Measurements from ENCODE around the gene RBM33.

Gene RBM33

GRCh38 chr7:155715111-155715805 lies 70.8 kb downstream of the RBM33 start:
- no peak overlapping the region for H3K4me3 ChIP-seq (ENCODE audit: insufficient read depth in 1 of 2, low read depth in 1 of 2, low read length in 2 of 2)
- H4K8ac ChIP-seq (ENCODE audit: low read length): no peak overlapping the region
- H3K4ac ChIP-seq (ENCODE audit: low read depth in 1 of 2, low read length in 2 of 2): no peak overlapping the region
- no peaks in the 10 kb centered on the region for H3K27me3 ChIP-seq (ENCODE audit: control insufficient read depth in 1 of 2, insufficient read depth in 1 of 2, low read length in 2 of 2)
- H3K9ac ChIP-seq (ENCODE audit: low read length): no peak overlapping the region
- peaks cover 51% of the 10 kb centered on the region for H3K79me1 ChIP-seq (replicated peaks; ENCODE audit: low read length, poor library complexity, severe bottlenecking)
- no peak overlapping the region for H2BK120ac ChIP-seq (ENCODE audit: low read depth, low read length)
- no peak overlapping the region for H2BK15ac ChIP-seq (ENCODE audit: low read depth, poor library complexity, severe bottlenecking)
- no peak for DNase-seq
- H3K36me3 ChIP-seq (ENCODE audit: control insufficient read depth in 1 of 2, insufficient read depth in 2 of 2, low read depth in 1 of 2, low read length in 2 of 2): peaks cover 42 to 81% of the 10 kb centered on the region in 2 experiments
- WGBS: 97% methylated on average over 10 of the region's 11 CpGs
- no peak overlapping the region for H3K23ac ChIP-seq (ENCODE audit: low read length in 2 of 2)
- H3K18ac ChIP-seq (ENCODE audit: low read depth in 1 of 2, low read length in 2 of 2): no peak overlapping the region
- no peaks in the 10 kb centered on the region for H3K9me3 ChIP-seq (ENCODE audit: control insufficient read depth, low read length)
- H3K14ac ChIP-seq (ENCODE audit: low read length in 2 of 2): no peak overlapping the region
- H3K4me1 ChIP-seq (ENCODE audit: control insufficient read depth, insufficient read depth, low read depth, low read length): peaks cover 5% of the 10 kb centered on the region
- H3K4me2 ChIP-seq (ENCODE audit: low read length, poor library complexity, severe bottlenecking): no peak overlapping the region
- H2AFZ ChIP-seq (ENCODE audit: low read depth, low read length): no peak overlapping the region
- H2BK12ac ChIP-seq (ENCODE audit: low read length in 2 of 2): no peak overlapping the region
- H3K27ac ChIP-seq (ENCODE audit: low read length, poor library complexity, severe bottlenecking): no peak overlapping the region
- no peak overlapping the region for H2AK5ac ChIP-seq (ENCODE audit: low read length, severe bottlenecking)
- H2BK5ac ChIP-seq (ENCODE audit: low read depth, low read length, poor library complexity, severe bottlenecking): no peak overlapping the region
- H4K91ac ChIP-seq (ENCODE audit: low read length): no peak overlapping the region

DNA sequence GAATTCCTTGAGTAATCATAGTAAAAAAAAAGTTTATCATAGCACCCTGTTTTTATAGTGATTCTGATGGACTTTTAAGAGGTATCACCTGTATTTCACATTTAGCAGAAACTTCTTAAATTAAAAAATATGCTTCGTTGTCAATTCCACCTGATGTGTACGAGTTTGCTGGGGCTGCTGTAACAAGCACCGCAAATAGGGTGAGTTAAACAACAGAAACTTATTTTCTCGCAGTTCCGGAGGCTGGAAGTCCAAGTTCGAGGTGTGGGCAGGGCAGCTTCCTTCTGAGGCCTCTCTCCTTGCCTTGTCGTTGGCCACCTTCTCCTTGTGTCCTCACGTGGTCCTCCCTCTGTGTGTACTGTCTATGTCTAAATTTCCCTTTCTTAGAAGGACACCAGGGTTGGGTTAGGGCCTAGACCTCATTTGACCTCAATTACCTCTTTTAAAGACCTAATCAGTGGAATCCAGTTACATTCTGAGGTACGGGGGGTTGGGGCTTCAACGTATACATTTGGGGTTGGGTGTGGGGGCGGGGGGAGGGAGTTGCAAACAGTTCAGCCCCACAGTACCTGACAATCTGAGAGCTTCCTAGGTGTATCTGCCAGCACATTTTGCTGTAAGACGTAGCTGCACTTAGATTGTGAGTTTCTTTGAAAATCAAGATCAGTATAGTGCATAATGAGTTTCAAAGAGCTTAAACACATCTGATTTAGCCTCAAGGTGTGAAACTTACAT lies 72.7 kb downstream of the RBM33 start:
- H3K27ac ChIP-seq (ENCODE audit: low read length, poor library complexity, severe bottlenecking): no peak overlapping the region
- peaks cover 30 to 74% of the 10 kb centered on the region in 2 experiments for H3K36me3 ChIP-seq (ENCODE audit: control insufficient read depth in 1 of 2, insufficient read depth in 2 of 2, low read depth in 1 of 2, low read length in 2 of 2)
- 90% methylated on average over 10 of the region's 12 CpGs for WGBS
- H3K9ac ChIP-seq (ENCODE audit: low read length): no peak overlapping the region
- H3K4me2 ChIP-seq (ENCODE audit: low read length, poor library complexity, severe bottlenecking): no peak overlapping the region
- H3K27me3 ChIP-seq (ENCODE audit: control insufficient read depth in 1 of 2, insufficient read depth in 1 of 2, low read length in 2 of 2): no peaks in the 10 kb centered on the region
- H2BK120ac ChIP-seq (ENCODE audit: low read depth, low read length): no peak overlapping the region
- peaks cover 2% of the 10 kb centered on the region for H3K4me1 ChIP-seq (ENCODE audit: control insufficient read depth, insufficient read depth, low read depth, low read length)
- H4K91ac ChIP-seq (ENCODE audit: low read length): no peak overlapping the region
- H4K8ac ChIP-seq (ENCODE audit: low read length): no peak overlapping the region
- H3K4me3 ChIP-seq (ENCODE audit: insufficient read depth in 1 of 2, low read depth in 1 of 2, low read length in 2 of 2): no peak overlapping the region
- no peak overlapping the region for H3K23ac ChIP-seq (ENCODE audit: low read length in 2 of 2)
- no peak overlapping the region for H2AFZ ChIP-seq (ENCODE audit: low read depth, low read length)
- no peak overlapping the region for H2BK5ac ChIP-seq (ENCODE audit: low read depth, low read length, poor library complexity, severe bottlenecking)
- H2AK5ac ChIP-seq (ENCODE audit: low read length, severe bottlenecking): no peak overlapping the region
- H3K4ac ChIP-seq (ENCODE audit: low read depth in 1 of 2, low read length in 2 of 2): no peak overlapping the region
- no peak overlapping the region for H3K18ac ChIP-seq (ENCODE audit: low read depth in 1 of 2, low read length in 2 of 2)
- peaks cover 42% of the 10 kb centered on the region for H3K79me1 ChIP-seq (replicated peaks; ENCODE audit: low read length, poor library complexity, severe bottlenecking)
- no peak overlapping the region for H2BK12ac ChIP-seq (ENCODE audit: low read length in 2 of 2)
- DNase-seq: no peak
- no peak overlapping the region for H2BK15ac ChIP-seq (ENCODE audit: low read depth, poor library complexity, severe bottlenecking)
- no peaks in the 10 kb centered on the region for H3K9me3 ChIP-seq (ENCODE audit: control insufficient read depth, low read length)
- no peak overlapping the region for H3K14ac ChIP-seq (ENCODE audit: low read length in 2 of 2)

GRCh38 chr7:155721056-155721455 lies 76.6 kb downstream of the RBM33 start:
- no peak overlapping the region for H2BK5ac ChIP-seq (ENCODE audit: low read depth, low read length, poor library complexity, severe bottlenecking)
- no peak overlapping the region for H3K9ac ChIP-seq (ENCODE audit: low read length)
- H3K4me1 ChIP-seq (ENCODE audit: control insufficient read depth, insufficient read depth, low read depth, low read length): peaks cover under 1% of the 10 kb centered on the region
- no peak for DNase-seq
- H4K8ac ChIP-seq (ENCODE audit: low read length): no peak overlapping the region
- no peak overlapping the region for H2AK5ac ChIP-seq (ENCODE audit: low read length, severe bottlenecking)
- H3K14ac ChIP-seq (ENCODE audit: low read length in 2 of 2): no peak overlapping the region
- no peak overlapping the region for H3K23ac ChIP-seq (ENCODE audit: low read length in 2 of 2)
- H3K79me1 ChIP-seq (replicated peaks; ENCODE audit: low read length, poor library complexity, severe bottlenecking): peaks cover 20% of the 10 kb centered on the region
- no peaks in the 10 kb centered on the region for H3K9me3 ChIP-seq (ENCODE audit: control insufficient read depth, low read length)
- no peak overlapping the region for H3K4ac ChIP-seq (ENCODE audit: low read depth in 1 of 2, low read length in 2 of 2)
- H3K27ac ChIP-seq (ENCODE audit: low read length, poor library complexity, severe bottlenecking): no peak overlapping the region
- no peak overlapping the region for H3K4me2 ChIP-seq (ENCODE audit: low read length, poor library complexity, severe bottlenecking)
- no peak overlapping the region for H2BK120ac ChIP-seq (ENCODE audit: low read depth, low read length)
- H3K36me3 ChIP-seq (ENCODE audit: control insufficient read depth in 1 of 2, insufficient read depth in 2 of 2, low read depth in 1 of 2, low read length in 2 of 2): peaks cover 8 to 51% of the 10 kb centered on the region in 2 experiments
- H2BK15ac ChIP-seq (ENCODE audit: low read depth, poor library complexity, severe bottlenecking): no peak overlapping the region
- H2AFZ ChIP-seq (ENCODE audit: low read depth, low read length): no peak overlapping the region
- WGBS: no CpG with 5 or more reads among the region's 6 CpGs
- no peaks in the 10 kb centered on the region for H3K27me3 ChIP-seq (ENCODE audit: control insufficient read depth in 1 of 2, insufficient read depth in 1 of 2, low read length in 2 of 2)
- no peak overlapping the region for H2BK12ac ChIP-seq (ENCODE audit: low read length in 2 of 2)
- no peak overlapping the region for H3K18ac ChIP-seq (ENCODE audit: low read depth in 1 of 2, low read length in 2 of 2)
- H3K4me3 ChIP-seq (ENCODE audit: insufficient read depth in 1 of 2, low read depth in 1 of 2, low read length in 2 of 2): no peak overlapping the region
- no peak overlapping the region for H4K91ac ChIP-seq (ENCODE audit: low read length)

DNA sequence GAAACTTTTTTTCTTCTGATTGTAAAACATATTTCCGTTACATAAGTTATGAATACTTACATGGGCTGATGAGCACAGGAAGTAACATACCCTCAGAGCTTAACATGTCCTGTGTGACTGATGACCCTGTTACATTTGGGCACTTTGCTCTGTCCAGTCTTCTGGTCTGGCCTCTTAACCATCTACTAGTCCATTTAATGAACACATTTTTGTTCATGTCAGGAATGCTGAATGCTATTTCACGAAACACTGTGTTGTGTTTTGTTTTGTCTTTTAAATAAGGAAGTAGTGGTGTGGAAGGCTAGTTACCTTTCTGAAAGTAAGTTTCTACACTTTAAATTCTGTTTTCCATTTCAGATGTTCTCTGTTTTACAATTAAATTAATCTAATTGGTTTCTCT lies 77.7 kb downstream of the RBM33 start:
- no peak overlapping the region for H2BK5ac ChIP-seq (ENCODE audit: low read depth, low read length, poor library complexity, severe bottlenecking)

More for the DNA sequence above, 77.7 kb downstream of the RBM33 start:
- Histone ChIP-seq H3K4me3 (ENCODE audit: insufficient read depth in 1 of 2, low read depth in 1 of 2, low read length in 2 of 2) (no peak overlapping the region), H3K14ac (ENCODE audit: low read length in 2 of 2) (no peak overlapping the region), H3K4ac (ENCODE audit: low read depth in 1 of 2, low read length in 2 of 2) (no peak overlapping the region), H3K27ac (ENCODE audit: low read length, poor library complexity, severe bottlenecking) (no peak overlapping the region), H4K91ac (ENCODE audit: low read length) (no peak overlapping the region), H2BK15ac (ENCODE audit: low read depth, poor library complexity, severe bottlenecking) (no peak overlapping the region), H3K27me3 (ENCODE audit: control insufficient read depth in 1 of 2, insufficient read depth in 1 of 2, low read length in 2 of 2) (no peaks in the 10 kb centered on the region), H3K9me3 (ENCODE audit: control insufficient read depth, low read length) (no peaks in the 10 kb centered on the region), H3K23ac (ENCODE audit: low read length in 2 of 2) (no peak overlapping the region), H3K79me1 (replicated peaks; ENCODE audit: low read length, poor library complexity, severe bottlenecking) (peaks cover 20% of the 10 kb centered on the region), H3K4me1 (ENCODE audit: control insufficient read depth, insufficient read depth, low read depth, low read length) (no peaks in the 10 kb centered on the region), H2AK5ac (ENCODE audit: low read length, severe bottlenecking) (no peak overlapping the region), H3K18ac (ENCODE audit: low read depth in 1 of 2, low read length in 2 of 2) (no peak overlapping the region), H2AFZ (ENCODE audit: low read depth, low read length) (no peak overlapping the region), H3K9ac (ENCODE audit: low read length) (no peak overlapping the region), H2BK12ac (ENCODE audit: low read length in 2 of 2) (no peak overlapping the region), H4K8ac (ENCODE audit: low read length) (no peak overlapping the region), H2BK120ac (ENCODE audit: low read depth, low read length) (no peak overlapping the region), H3K4me2 (ENCODE audit: low read length, poor library complexity, severe bottlenecking) (no peak overlapping the region), H3K36me3 (ENCODE audit: control insufficient read depth in 1 of 2, insufficient read depth in 2 of 2, low read depth in 1 of 2, low read length in 2 of 2) (peaks cover 6 to 42% of the 10 kb centered on the region in 2 experiments)
- no peak for DNase-seq
- WGBS: 89% methylated on average over 1 of the region's 2 CpGs
